Measurements from ENCODE around the gene NCOA7.
"Not testable (repeated sequence)": the region's sequence is repeated elsewhere in the genome, so short reads cannot be mapped to it uniquely, and the experiment has no call there.

The NCOA7 gene

GRCh38 chr6:125868252-125868651 lies 77.5 kb downstream of the NCOA7 start:
- no peak for DNase-seq (ENCODE audit: low read depth in 2 of 2)

GRCh38 chr6:125868678-125869395 lies 78.1 kb downstream of the NCOA7 start:
- no peak for DNase-seq (ENCODE audit: low read depth in 2 of 2)

- DNase-seq (ENCODE audit: low read depth in 2 of 2), result no peak
Measured at GRCh38 chr6:125869427-125869826, 78.7 kb downstream of the NCOA7 start.

GRCh38 chr6:125871365-125871764 lies 80.6 kb downstream of the NCOA7 start:
- DNase-seq (ENCODE audit: low read depth in 2 of 2), result no peak

- DNase-seq (ENCODE audit: low read depth in 2 of 2), result no peak
Measured at GRCh38 chr6:125872259-125872921, 81.6 kb downstream of the NCOA7 start.

- DNase-seq (ENCODE audit: low read depth in 2 of 2), result no peak
Measured at GRCh38 chr6:125882243-125882642, 91.5 kb downstream of the NCOA7 start.

- no peak for DNase-seq (ENCODE audit: low read depth in 2 of 2)
Measured at GRCh38 chr6:125884634-125885371, 94.0 kb downstream of the NCOA7 start.

GRCh38 chr6:125886021-125886420 lies 95.3 kb downstream of the NCOA7 start:
- no peak for DNase-seq (ENCODE audit: low read depth in 2 of 2)

- DNase-seq (ENCODE audit: low read depth in 2 of 2), result no peak
Measured at GRCh38 chr6:125886914-125887313, 96.2 kb downstream of the NCOA7 start.

- DNase-seq (ENCODE audit: low read depth in 2 of 2), result no peak
Measured at GRCh38 chr6:125887372-125887771, 96.6 kb downstream of the NCOA7 start.

- DNase-seq (ENCODE audit: low read depth in 2 of 2), result no peak
Measured at GRCh38 chr6:125888989-125889656, 98.4 kb downstream of the NCOA7 start.

GRCh38 chr6:125899726-125900182 lies 109.0 kb downstream of the NCOA7 start:
- no peak for DNase-seq (ENCODE audit: low read depth in 2 of 2)

- DNase-seq (ENCODE audit: low read depth in 2 of 2), result peak; percentile 15 to 61
Measured at GRCh38 chr6:125904871-125905270, 114.1 kb downstream of the NCOA7 start.

GRCh38 chr6:125906158-125906998 lies 115.6 kb downstream of the NCOA7 start:
- DNase-seq (ENCODE audit: low read depth in 2 of 2), result peak; percentile 46 to 56

- no peak for DNase-seq (ENCODE audit: low read depth in 2 of 2)
Measured at GRCh38 chr6:125910527-125910926, 119.8 kb downstream of the NCOA7 start.

- DNase-seq (ENCODE audit: low read depth in 2 of 2), result not testable (repeated sequence)
Measured at GRCh38 chr6:125911051-125911451, 120.3 kb downstream of the NCOA7 start.

- not testable (repeated sequence) for DNase-seq (ENCODE audit: low read depth in 2 of 2)
Measured at GRCh38 chr6:125912430-125912829, 121.7 kb downstream of the NCOA7 start.

- DNase-seq (ENCODE audit: low read depth in 2 of 2), result no peak
Measured at GRCh38 chr6:125913145-125913544, 122.4 kb downstream of the NCOA7 start.

GRCh38 chr6:125913864-125914351 lies 123.1 kb downstream of the NCOA7 start:
- DNase-seq (ENCODE audit: low read depth in 2 of 2), result no peak

GRCh38 chr6:125918230-125918629 lies 127.5 kb downstream of the NCOA7 start:
- DNase-seq (ENCODE audit: low read depth in 2 of 2), result no peak

All from stimulated activated CD4-positive, alpha-beta T cell treated with anti-CD3 and anti-CD28 coated beads, Interleukin-4, amount 100 ng/mL, for 48 hours (primary cell).